Skeletal muscle tissue (tissue), 4 donors: ENCODE measurements around the gene LSM3. TPM values are rescaled to one million over a fixed set of nuclear protein-coding genes. Genes with fewer than 3 reads are reported as not detected.

Experiments
- H3K27ac ChIP-seq: one replicate; pipeline ENCODE4 v1.7.0; 2013; ENCODE audit warnings: mild to moderate bottlenecking, low read depth, low read length, inconsistent platforms
- H3K27me3 ChIP-seq, 3 donors: one replicate each; pipeline ENCODE4 v1.7.0; 2013; ENCODE audit warnings: low read length in 3 of 3; ENCODE audit not compliant: control insufficient read depth in 3 of 3, insufficient read depth in 3 of 3
- H3K36me3 ChIP-seq, 3 donors: one replicate each; pipeline ENCODE4 v1.7.0; 2013; ENCODE audit warnings: low read length in 3 of 3; ENCODE audit not compliant: control insufficient read depth in 3 of 3, insufficient read depth in 3 of 3
- H3K4me1 ChIP-seq, 3 donors: one replicate each; pipeline ENCODE4 v1.7.0; 2013; ENCODE audit warnings: low read length in 3 of 3, mild to moderate bottlenecking in 3 of 3; ENCODE audit not compliant: control insufficient read depth in 3 of 3, insufficient read depth in 3 of 3
- H3K4me3 ChIP-seq, 3 donors: one replicate each; pipeline ENCODE4 v1.7.0; 2013; ENCODE audit warnings: low read length in 3 of 3
- H3K9ac ChIP-seq, 3 donors: one replicate each; pipeline ENCODE4 v1.7.0; 2013; ENCODE audit warnings: low read length in 3 of 3, mild to moderate bottlenecking in 3 of 3, moderate library complexity in 2 of 3, low read depth in 1 of 3
- H3K9me3 ChIP-seq, 3 donors: one replicate each; pipeline ENCODE4 v1.7.0; 2013; ENCODE audit warnings: low read length in 3 of 3; ENCODE audit not compliant: control insufficient read depth in 3 of 3
- total RNA-seq: library from RNA; depleted of rRNA; stranded (reverse); fragments of >200 nt; gene quantifications from one replicate; pipeline ENCODE4 v1.2.3, GENCODE V29; 2014
- donor health status: Osteomylitis.

The LSM3 gene
- total RNA-seq, 1 donor from 2014 or later = 14.6 TPM

- Histone ChIP-seq H3K27me3 (no peaks in the 10 kb centered on the region), H3K36me3 (peaks cover 74 to 84% (median 76%) of the 10 kb centered on the region in 3 donors), H3K9ac (no peak overlapping the region), H3K27ac (no peak overlapping the region), H3K9me3 (no peaks in the 10 kb centered on the region), H3K4me1 (peaks cover 19 to 37% (median 26%) of the 10 kb centered on the region in 3 donors), H3K4me3 (no peak overlapping the region)
Observed at GRCh38 chr3:14134291-14134690, 44.3 kb upstream of the LSM3 start.

- Histone ChIP-seq H3K27me3 (no peaks in the 10 kb centered on the region), H3K36me3 (peaks cover 72 to 84% (median 78%) of the 10 kb centered on the region in 3 donors), H3K27ac (peak overlapping the region; percentile 94), H3K9me3 (no peaks in the 10 kb centered on the region), H3K9ac (no peak overlapping the region), H3K4me1 (peaks cover 19 to 42% (median 26%) of the 10 kb centered on the region in 3 donors), H3K4me3 (no peak overlapping the region)
Observed at GRCh38 chr3:14135581-14135980, 43.0 kb upstream of the LSM3 start.

- H3K27ac ChIP-seq = peak overlapping the region; percentile 94
- H3K9me3 ChIP-seq = no peaks in the 10 kb centered on the region
- no peak overlapping the region for H3K4me3 ChIP-seq
- no peaks in the 10 kb centered on the region for H3K27me3 ChIP-seq
- peaks cover 61 to 81% (median 74%) of the 10 kb centered on the region in 3 donors for H3K36me3 ChIP-seq
- H3K9ac ChIP-seq = peak overlapping the region; percentile 52 to 77 (median 66)
- H3K4me1 ChIP-seq = peaks cover 24 to 48% (median 30%) of the 10 kb centered on the region in 3 donors
Observed at GRCh38 chr3:14137004-14137403, 41.6 kb upstream of the LSM3 start.

GRCh38 chr3:14137445-14137844, 41.2 kb upstream of the LSM3 start:
- H3K36me3 ChIP-seq = peaks cover 59 to 79% (median 74%) of the 10 kb centered on the region in 3 donors
- no peaks in the 10 kb centered on the region for H3K27me3 ChIP-seq
- H3K4me3 ChIP-seq = peak overlapping the region in 2 of 3 donors; percentile 22 to 27
- H3K27ac ChIP-seq = peak overlapping the region; percentile 94
- H3K4me1 ChIP-seq = peaks cover 24 to 50% (median 30%) of the 10 kb centered on the region in 3 donors
- H3K9me3 ChIP-seq = no peaks in the 10 kb centered on the region
- peak overlapping the region in 2 of 3 donors; percentile 42 to 77 for H3K9ac ChIP-seq

GRCh38 chr3:14138109-14138877, 40.3 kb upstream of the LSM3 start:
- Histone ChIP-seq H3K27ac (peak overlapping the region; percentile 94), H3K9me3 (no peaks in the 10 kb centered on the region), H3K27me3 (no peaks in the 10 kb centered on the region), H3K9ac (peak overlapping the region in 2 of 3 donors; percentile 42 to 57), H3K36me3 (peaks cover 51 to 70% (median 65%) of the 10 kb centered on the region in 3 donors), H3K4me3 (no peak overlapping the region), H3K4me1 (peaks cover 24 to 50% (median 30%) of the 10 kb centered on the region in 3 donors)

- H3K4me1 ChIP-seq = peaks cover 29 to 54% (median 35%) of the 10 kb centered on the region in 3 donors
- peaks cover 43 to 63% (median 59%) of the 10 kb centered on the region in 3 donors for H3K36me3 ChIP-seq
Observed at GRCh38 chr3:14138878-14139655, 39.5 kb upstream of the LSM3 start.

GRCh38 chr3:14139771-14140170, 38.8 kb upstream of the LSM3 start:
- no peak overlapping the region for H3K4me3 ChIP-seq
- H3K9ac ChIP-seq = peak overlapping the region in 1 of 3 donors; percentile 8
- no peaks in the 10 kb centered on the region for H3K9me3 ChIP-seq
- H3K27me3 ChIP-seq = no peaks in the 10 kb centered on the region
- peaks cover 35 to 61% (median 39%) of the 10 kb centered on the region in 3 donors for H3K4me1 ChIP-seq
- H3K27ac ChIP-seq = no peak overlapping the region
- peaks cover 36 to 56% (median 53%) of the 10 kb centered on the region in 3 donors for H3K36me3 ChIP-seq

More at GRCh38 chr3:14138878-14139655, 39.5 kb upstream of the LSM3 start:
- Histone ChIP-seq H3K4me3 (no peak overlapping the region), H3K27me3 (no peaks in the 10 kb centered on the region), H3K9me3 (no peaks in the 10 kb centered on the region), H3K9ac (peak overlapping the region in 1 of 3 donors; percentile 8), H3K27ac (peak overlapping the region; percentile 94)

GRCh38 chr3:14140668-14141067, 37.9 kb upstream of the LSM3 start:
- no peak overlapping the region for H3K9ac ChIP-seq
- H3K27ac ChIP-seq = no peak overlapping the region
- peaks cover 29 to 47% (median 44%) of the 10 kb centered on the region in 3 donors for H3K36me3 ChIP-seq
- H3K4me3 ChIP-seq = no peak overlapping the region
- no peaks in the 10 kb centered on the region for H3K27me3 ChIP-seq
- H3K4me1 ChIP-seq = peaks cover 44 to 68% (median 47%) of the 10 kb centered on the region in 3 donors
- no peaks in the 10 kb centered on the region for H3K9me3 ChIP-seq

GRCh38 chr3:14141144-14141543, 37.5 kb upstream of the LSM3 start:
- H3K4me1 ChIP-seq = peaks cover 47 to 67% (median 51%) of the 10 kb centered on the region in 3 donors
- H3K27ac ChIP-seq = no peak overlapping the region
- peaks cover 29 to 44% (median 44%) of the 10 kb centered on the region in 3 donors for H3K36me3 ChIP-seq

More at GRCh38 chr3:14141144-14141543, 37.5 kb upstream of the LSM3 start:
- Histone ChIP-seq H3K9ac (no peak overlapping the region), H3K27me3 (no peaks in the 10 kb centered on the region), H3K9me3 (no peaks in the 10 kb centered on the region), H3K4me3 (no peak overlapping the region)
